H9 (cell line): ENCODE measurements around the gene RAP1GAP2. TPM values are rescaled to one million over a fixed set of nuclear protein-coding genes. Genes with fewer than 3 reads are reported as not detected.

Experiments
- DNase-seq: peaks from one replicate; pipeline ENCODE4 v3.0.0-alpha.2; 2017
- H2AFZ ChIP-seq: one replicate; pipeline ENCODE4 v1.6.1; 2013; ENCODE audit warnings: mild to moderate bottlenecking, low read length, control low read depth, moderate library complexity
- H2AK5ac ChIP-seq: 2 replicates; pipeline ENCODE4 v1.6.1; 2013; ENCODE audit warnings: low read length, control low read depth, mixed read lengths; ENCODE audit not compliant: insufficient read length
- H2BK120ac ChIP-seq: one replicate; pipeline ENCODE4 v1.6.1; 2013; ENCODE audit warnings: low read depth, mild to moderate bottlenecking, low read length, control low read depth, inconsistent platforms; ENCODE audit not compliant: poor library complexity, severe bottlenecking
- H2BK12ac ChIP-seq: 2 replicates; pipeline ENCODE4 v1.6.1; 2013; ENCODE audit warnings: low read length, control low read depth, mixed read lengths, low read depth; ENCODE audit not compliant: insufficient read length
- H2BK15ac ChIP-seq: 2 replicates; pipeline ENCODE4 v1.6.1; 2013; ENCODE audit warnings: low read depth, low read length, control low read depth
- H2BK20ac ChIP-seq: one replicate; pipeline ENCODE4 v1.6.1; 2013; ENCODE audit warnings: low read depth, mild to moderate bottlenecking, low read length, control low read depth, inconsistent platforms; ENCODE audit not compliant: poor library complexity, severe bottlenecking
- H2BK5ac ChIP-seq: 2 replicates; pipeline ENCODE4 v1.6.1; 2013; ENCODE audit warnings: low read length, control low read depth, mixed read lengths; ENCODE audit not compliant: insufficient read length
- H3K14ac ChIP-seq: 2 replicates; pipeline ENCODE4 v1.6.1; 2013; ENCODE audit warnings: low read length, control low read depth; ENCODE audit not compliant: insufficient read depth
- H3K18ac ChIP-seq: 2 replicates; pipeline ENCODE4 v1.6.1; 2013; ENCODE audit warnings: low read depth, mild to moderate bottlenecking, mixed read lengths, low read length, control low read depth; ENCODE audit not compliant: insufficient read length
- H3K23ac ChIP-seq: 2 replicates; pipeline ENCODE4 v1.6.1; 2013; ENCODE audit warnings: low read length, control low read depth, mixed read lengths, low read depth; ENCODE audit not compliant: insufficient read length
- H3K23me2 ChIP-seq: 2 replicates; pipeline ENCODE4 v1.6.1; 2013; ENCODE audit warnings: low read depth, mild to moderate bottlenecking, mixed read lengths, low read length, control low read depth; ENCODE audit not compliant: insufficient read length, poor library complexity, severe bottlenecking
- H3K27ac ChIP-seq: 2 replicates; pipeline ENCODE4 v1.5.1; 2013; ENCODE audit warnings: low read length, control low read depth, mixed read lengths, low read depth; ENCODE audit not compliant: insufficient read length
- H3K27me3 ChIP-seq: 2 replicates; pipeline ENCODE4 v1.6.1; 2013; ENCODE audit warnings: low read length, control low read depth, inconsistent platforms; ENCODE audit not compliant: insufficient read depth
- H3K4ac ChIP-seq: 2 replicates; pipeline ENCODE4 v1.6.1; 2013; ENCODE audit warnings: low read depth, mild to moderate bottlenecking, control low read depth, inconsistent platforms, low read length, moderate library complexity
- H3K4me1 ChIP-seq: 2 replicates; pipeline ENCODE4 v1.6.1; 2013; ENCODE audit warnings: low read length, control low read depth, inconsistent platforms; ENCODE audit not compliant: insufficient read depth
- H3K4me2 ChIP-seq: 2 replicates; pipeline ENCODE4 v1.6.1; 2013; ENCODE audit warnings: low read length, control low read depth, mixed read lengths; ENCODE audit not compliant: insufficient read length, insufficient read depth
- H3K56ac ChIP-seq: 2 replicates; pipeline ENCODE4 v1.6.1; 2013; ENCODE audit warnings: low read depth, mild to moderate bottlenecking, mixed read lengths, low read length, control low read depth; ENCODE audit not compliant: insufficient read length
- H3K79me1 ChIP-seq: 2 replicates; pipeline ENCODE4 v1.6.1; 2013; ENCODE audit warnings: low read depth, mild to moderate bottlenecking, moderate library complexity, low read length, control low read depth, inconsistent platforms; ENCODE audit not compliant: insufficient read depth, poor library complexity, severe bottlenecking
- H3K79me2 ChIP-seq: 2 replicates; pipeline ENCODE4 v1.6.1; 2013; ENCODE audit warnings: low read length, control low read depth, inconsistent platforms; ENCODE audit not compliant: insufficient read depth
- H3K9ac ChIP-seq: 2 replicates; pipeline ENCODE4 v1.6.1; 2013; ENCODE audit warnings: low read length, control low read depth, mixed read lengths; ENCODE audit not compliant: insufficient read length; ENCODE audit errors: extremely low read depth
- H3K9me3 ChIP-seq: one replicate; pipeline ENCODE4 v1.6.1; 2013; ENCODE audit warnings: low read depth, low read length, inconsistent platforms; ENCODE audit not compliant: control insufficient read depth
- H3T11ph ChIP-seq: one replicate; pipeline ENCODE4 v1.6.1; 2013; ENCODE audit warnings: mild to moderate bottlenecking, low read length, control low read depth, inconsistent platforms
- H4K20me1 ChIP-seq: one replicate; pipeline ENCODE4 v1.6.1; 2013; ENCODE audit not compliant: control insufficient read depth, insufficient read length, insufficient read depth
- H4K5ac ChIP-seq: 2 replicates; pipeline ENCODE4 v1.6.1; 2013; ENCODE audit warnings: low read depth, mild to moderate bottlenecking, mixed read lengths, low read length, control low read depth; ENCODE audit not compliant: insufficient read length
- H4K8ac ChIP-seq: replicated peaks from 2 replicates; pipeline ENCODE4 v1.6.1; 2013; ENCODE audit warnings: low read length, control low read depth, mixed read lengths, low read depth; ENCODE audit not compliant: insufficient read length
- H4K91ac ChIP-seq: 2 replicates; pipeline ENCODE4 v1.6.1; 2013; ENCODE audit warnings: low read depth, mild to moderate bottlenecking, moderate library complexity, mixed read lengths, low read length, control low read depth; ENCODE audit not compliant: insufficient read length
- H3K27ac Mint-ChIP-seq, 3 experiments: 2 replicates in 2 of 3; 3 replicates in 1 of 3; pipeline ENCODE4 v1.8.0; 2020 to 2021; ENCODE audit warnings: mixed read lengths in 3 of 3, mild to moderate bottlenecking in 1 of 3, moderate library complexity in 1 of 3
- H3K27me3 Mint-ChIP-seq: 2 replicates; pipeline ENCODE4 v1.8.0; 2021; ENCODE audit warnings: low read depth, mild to moderate bottlenecking, moderate library complexity, mixed read lengths
- H3K36me3 Mint-ChIP-seq, 3 experiments: 2 replicates in 2 of 3; 3 replicates in 1 of 3; pipeline ENCODE4 v1.8.0; 2020 to 2021; ENCODE audit warnings: low read depth in 3 of 3, mixed read lengths in 3 of 3; ENCODE audit not compliant: insufficient read depth in 1 of 3
- H3K4me1 Mint-ChIP-seq, 2 experiments: 2 replicates each; pipeline ENCODE4 v1.8.0; 2020; ENCODE audit warnings: mixed read lengths in 2 of 2
- H3K4me3 Mint-ChIP-seq, 2 experiments: 2 replicates in 1 of 2; 3 replicates in 1 of 2; pipeline ENCODE4 v1.8.0; 2020 to 2021; ENCODE audit warnings: mild to moderate bottlenecking in 2 of 2, mixed read lengths in 2 of 2, moderate library complexity in 1 of 2
- H3K9me3 Mint-ChIP-seq, 2 experiments: 2 replicates in 1 of 2; 3 replicates in 1 of 2; pipeline ENCODE4 v1.8.0; 2020; ENCODE audit warnings: mild to moderate bottlenecking in 2 of 2, mixed read lengths in 2 of 2, moderate library complexity in 1 of 2
- CTCF ChIP-seq: fragments of 200-600 bp; sonication (generic); conservative IDR thresholded peaks from 3 replicates; pipeline ENCODE4 v1.8.0; 2021; ENCODE audit warnings: antibody characterized with exemption, mild to moderate bottlenecking
- WGBS: extraction: QIAGEN DNeasy Blood & Tissue Kit; methylation state at CpG from one replicate; pipeline ENCODE4 v1.1.7; 2013; ENCODE audit warnings: missing lambda C conversion rate, low lambda C conversion rate, mixed read lengths; ENCODE audit not compliant: insufficient read length; ENCODE audit errors: extremely low coverage; 5-methylcytosine and 5-hydroxymethylcytosine counted together
- total RNA-seq: library from RNA; stranded (reverse); gene quantifications from 2 replicates; pipeline ENCODE4 v1.2.1, GENCODE V29; 2021

RAP1GAP2 gene
- total RNA-seq, 1 experiment from 2014 or later = 33.8 TPM

GRCh38 chr17:2779545-2779944, 16.7 kb upstream of the RAP1GAP2 start:
- Histone ChIP-seq H3T11ph (no peak overlapping the region), H3K23ac (no peak overlapping the region), H3K79me1 (no peaks in the 10 kb centered on the region), H3K9me3 (no peaks in the 10 kb centered on the region), H4K91ac (no peak overlapping the region), H4K5ac (no peak overlapping the region), H4K8ac (no peak overlapping the region), H4K20me1 (no peaks in the 10 kb centered on the region), H3K27me3 (no peaks in the 10 kb centered on the region; the same call in 1 of the 2 replicates), H3K23me2 (peaks cover 8% of the 10 kb centered on the region), H3K56ac (no peak overlapping the region), H2BK120ac (no peak overlapping the region), H3K14ac (no peak overlapping the region), H3K4ac (no peak overlapping the region), H3K27ac (no peak overlapping the region), H2BK5ac (no peak overlapping the region), H3K18ac (no peak overlapping the region), H2AFZ (no peak overlapping the region), H3K4me2 (no peak overlapping the region), H2BK12ac (no peak overlapping the region), H3K4me1 (no peaks in the 10 kb centered on the region), H2BK20ac (no peak overlapping the region), H2AK5ac (no peak overlapping the region), H2BK15ac (no peak overlapping the region), H3K9ac (no peak overlapping the region), H3K79me2 (no peaks in the 10 kb centered on the region)
- H3K36me3 Mint-ChIP-seq = no peaks in the 10 kb centered on the region; a peak in 1 of 7 replicates
- no peak overlapping the region for H3K4me3 Mint-ChIP-seq
- H3K4me1 Mint-ChIP-seq = peaks cover 10 to 22% of the 10 kb centered on the region in 2 experiments; a peak in 3 of 4 replicates
- peaks cover 22% of the 10 kb centered on the region for H3K27me3 Mint-ChIP-seq
- H3K9me3 Mint-ChIP-seq = no peaks in the 10 kb centered on the region; a peak in 1 of 5 replicates
- TF ChIP-seq CTCF = no peak
- no CpG with 5 or more reads among the region's 7 CpGs for WGBS
- peak overlapping the region in 1 of 3 experiments; percentile 75; a peak in 2 of 7 replicates for H3K27ac Mint-ChIP-seq
- DNase-seq = no peak
